Loucy (cell line): ENCODE measurements around the gene PABPN1L.

Source experiments
- H2AFZ ChIP-seq: fragments of 200-600 bp; sonication (generic); 2 replicates; pipeline ENCODE4 v1.6.0; 2016; ENCODE audit warnings: antibody characterized with exemption, mild to moderate bottlenecking, low read length, moderate library complexity
- H3F3A ChIP-seq: fragments of 200-600 bp; 2 replicates; pipeline ENCODE4 v1.6.0; 2016; ENCODE audit warnings: antibody characterized with exemption, low read depth, mild to moderate bottlenecking
- H3K27me3 ChIP-seq: fragments of 200-600 bp; sonication (generic); 2 replicates; pipeline ENCODE4 v1.6.1; 2014; ENCODE audit warnings: low read length, mild to moderate bottlenecking; ENCODE audit not compliant: insufficient read depth, poor library complexity, severe bottlenecking
- H3K36me3 ChIP-seq: fragments of 200-600 bp; sonication (generic); 2 replicates; pipeline ENCODE4 v1.6.1; 2016; ENCODE audit warnings: low read length; ENCODE audit not compliant: insufficient read depth
- H3K4me1 ChIP-seq: fragments of 200-600 bp; sonication (generic); 2 replicates; pipeline ENCODE4 v1.5.1; 2014; ENCODE audit warnings: low read length, mild to moderate bottlenecking; ENCODE audit not compliant: insufficient read depth, poor library complexity, severe bottlenecking
- H3K4me2 ChIP-seq: fragments of 200-600 bp; sonication (generic); 2 replicates; pipeline ENCODE4 v1.6.0; 2014; ENCODE audit warnings: antibody characterized with exemption, low read length, low read depth, mild to moderate bottlenecking; ENCODE audit not compliant: poor library complexity, severe bottlenecking
- H3K4me3 ChIP-seq: fragments of 200-600 bp; sonication (generic); 2 replicates; pipeline ENCODE4 v1.5.1; 2014; ENCODE audit warnings: low read length, mild to moderate bottlenecking, mixed read lengths; ENCODE audit not compliant: poor library complexity, severe bottlenecking
- H3K79me2 ChIP-seq: fragments of 200-600 bp; sonication (generic); 2 replicates; pipeline ENCODE4 v1.6.1; 2014; ENCODE audit warnings: low read length; ENCODE audit not compliant: insufficient read depth
- H3K9ac ChIP-seq: fragments of 200-600 bp; sonication (generic); 2 replicates; pipeline ENCODE4 v1.6.0; 2014; ENCODE audit warnings: mild to moderate bottlenecking, low read depth, low read length, moderate library complexity; ENCODE audit not compliant: poor library complexity, severe bottlenecking
- H3K9me2 ChIP-seq: fragments of 200-600 bp; sonication (generic); replicated peaks from 2 replicates; pipeline ENCODE4 v1.6.1; 2016; ENCODE audit warnings: low read depth, low read length, mixed read lengths
- H3K9me3 ChIP-seq: fragments of 200-600 bp; sonication (generic); 2 replicates; pipeline ENCODE4 v1.6.1; 2014; ENCODE audit warnings: mild to moderate bottlenecking, antibody characterized with exemption, low read length, low read depth; ENCODE audit not compliant: insufficient read depth
- H4K20me1 ChIP-seq: fragments of 200-600 bp; sonication (generic); 2 replicates; pipeline ENCODE4 v1.6.0; 2014; ENCODE audit warnings: antibody characterized with exemption, low read length, mild to moderate bottlenecking; ENCODE audit not compliant: insufficient read depth, poor library complexity, severe bottlenecking
- EZH2phosphoT487 ChIP-seq: fragments of 200-600 bp; IDR thresholded peaks from 2 replicates; pipeline ENCODE4 v1.6.1; 2018; ENCODE audit warnings: antibody characterized with exemption, mild to moderate bottlenecking, moderate library complexity, borderline replicate concordance
- TF ChIP-seq, protein P1 (sequence below): fragments of 200-600 bp; sonication (generic); conservative IDR thresholded peaks from 2 replicates; pipeline ENCODE4 v1.5.1; 2014; ENCODE audit warnings: mild to moderate bottlenecking, antibody characterized with exemption, low read length

The PABPN1L gene

DNA sequence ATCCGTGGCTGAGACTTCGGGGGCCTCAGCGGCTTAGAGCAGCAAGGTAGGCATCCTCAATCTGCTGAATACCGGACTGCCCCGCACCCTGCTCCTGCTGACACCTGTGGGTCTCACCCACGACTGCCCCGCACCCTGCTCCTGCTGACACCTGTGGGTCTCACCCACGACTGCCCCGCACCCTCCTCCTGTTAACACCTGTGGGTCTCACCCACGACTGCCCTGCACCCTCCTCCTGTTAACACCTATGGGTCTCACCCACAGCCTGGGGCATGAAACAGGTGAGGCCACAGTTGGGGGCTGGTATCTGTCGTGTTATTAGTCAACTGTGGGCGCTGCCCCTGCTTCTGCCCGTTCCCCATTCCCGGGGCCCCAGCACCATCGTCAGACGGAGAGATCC, 36.3 kb upstream of the PABPN1L start:
- Histone ChIP-seq H3K27me3 (no peaks in the 10 kb centered on the region), H3K36me3 (peaks cover 29% of the 10 kb centered on the region; the same call in 1 of the 2 replicates), H4K20me1 (peaks cover 43% of the 10 kb centered on the region), H3K9me2 (no peaks in the 10 kb centered on the region), H2AFZ (no peak overlapping the region), H3K79me2 (peaks cover 36% of the 10 kb centered on the region; the same call in 1 of the 2 replicates), H3F3A (no peaks in the 10 kb centered on the region), H3K9me3 (no peaks in the 10 kb centered on the region), H3K4me1 (no peaks in the 10 kb centered on the region), H3K4me3 (no peak overlapping the region), H3K9ac (no peak overlapping the region), H3K4me2 (no peak overlapping the region)
- TF ChIP-seq, protein P1, sequence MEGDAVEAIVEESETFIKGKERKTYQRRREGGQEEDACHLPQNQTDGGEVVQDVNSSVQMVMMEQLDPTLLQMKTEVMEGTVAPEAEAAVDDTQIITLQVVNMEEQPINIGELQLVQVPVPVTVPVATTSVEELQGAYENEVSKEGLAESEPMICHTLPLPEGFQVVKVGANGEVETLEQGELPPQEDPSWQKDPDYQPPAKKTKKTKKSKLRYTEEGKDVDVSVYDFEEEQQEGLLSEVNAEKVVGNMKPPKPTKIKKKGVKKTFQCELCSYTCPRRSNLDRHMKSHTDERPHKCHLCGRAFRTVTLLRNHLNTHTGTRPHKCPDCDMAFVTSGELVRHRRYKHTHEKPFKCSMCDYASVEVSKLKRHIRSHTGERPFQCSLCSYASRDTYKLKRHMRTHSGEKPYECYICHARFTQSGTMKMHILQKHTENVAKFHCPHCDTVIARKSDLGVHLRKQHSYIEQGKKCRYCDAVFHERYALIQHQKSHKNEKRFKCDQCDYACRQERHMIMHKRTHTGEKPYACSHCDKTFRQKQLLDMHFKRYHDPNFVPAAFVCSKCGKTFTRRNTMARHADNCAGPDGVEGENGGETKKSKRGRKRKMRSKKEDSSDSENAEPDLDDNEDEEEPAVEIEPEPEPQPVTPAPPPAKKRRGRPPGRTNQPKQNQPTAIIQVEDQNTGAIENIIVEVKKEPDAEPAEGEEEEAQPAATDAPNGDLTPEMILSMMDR, result no peak
- no peak for TF ChIP-seq EZH2phosphoT487

DNA sequence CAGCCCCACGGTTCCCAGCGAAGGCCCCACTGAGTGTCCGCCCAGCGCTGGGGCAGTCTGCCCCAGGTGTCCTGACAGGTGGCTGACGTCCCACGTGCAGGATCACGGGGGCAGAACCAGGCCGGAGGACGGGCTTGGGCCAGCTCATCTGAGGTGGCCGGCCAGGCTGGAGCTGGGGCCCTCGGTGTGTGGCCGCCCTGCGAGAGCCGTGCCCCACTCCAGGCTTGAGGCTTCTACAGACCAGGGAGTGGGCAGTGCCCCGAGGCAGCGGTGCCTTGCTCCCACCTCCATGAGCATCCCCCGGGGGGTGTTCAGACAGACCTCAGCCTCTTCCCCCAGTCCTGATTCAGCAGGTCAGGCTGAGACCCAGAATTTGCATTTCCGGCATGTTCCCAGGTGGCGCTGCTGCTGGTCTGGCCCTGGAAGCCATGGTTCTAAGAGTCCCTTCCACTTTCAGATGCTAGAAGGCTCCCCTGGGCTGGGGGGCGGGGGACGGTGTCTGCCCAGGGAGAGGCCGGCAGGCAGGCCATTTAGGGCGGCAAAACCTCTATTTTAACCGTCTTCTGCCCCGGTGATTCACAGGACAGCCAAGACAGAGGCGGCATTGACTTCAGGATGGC, 35.4 kb upstream of the PABPN1L start:
- Histone ChIP-seq H3K9me3 (no peaks in the 10 kb centered on the region), H3K9ac (no peak overlapping the region), H3K4me2 (no peak overlapping the region), H3K79me2 (peaks cover 27% of the 10 kb centered on the region; the same call in 1 of the 2 replicates), H3K4me3 (no peak overlapping the region), H3F3A (no peaks in the 10 kb centered on the region), H3K27me3 (no peaks in the 10 kb centered on the region), H3K4me1 (no peaks in the 10 kb centered on the region), H2AFZ (no peak overlapping the region), H3K9me2 (no peaks in the 10 kb centered on the region), H4K20me1 (peaks cover 39% of the 10 kb centered on the region), H3K36me3 (peaks cover 38% of the 10 kb centered on the region; the same call in 1 of the 2 replicates)
- TF ChIP-seq, protein P1, result no peak
- TF ChIP-seq EZH2phosphoT487, result no peak

DNA sequence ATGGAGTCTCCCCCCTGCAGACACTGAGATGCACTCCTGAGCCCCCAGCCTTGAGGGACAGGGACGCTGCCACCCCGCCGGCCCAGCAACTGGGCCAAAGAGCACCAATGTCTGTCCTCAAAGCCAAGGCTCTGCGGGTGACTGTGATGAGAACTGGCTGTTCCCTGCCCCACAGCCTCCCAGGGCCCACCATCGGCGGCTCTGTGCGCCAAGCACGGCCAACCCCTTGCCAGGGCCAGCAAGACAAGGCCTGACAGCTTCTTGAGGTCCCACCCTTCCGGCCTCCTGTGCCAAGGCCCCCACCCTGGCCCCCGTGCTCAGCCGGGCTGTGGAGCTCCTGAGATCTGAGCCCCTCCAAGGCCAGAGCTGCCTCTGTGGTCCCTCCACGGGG, 34.2 kb upstream of the PABPN1L start:
- no peak overlapping the region for H3K9ac ChIP-seq
- H3K27me3 ChIP-seq, result no peaks in the 10 kb centered on the region

More for the DNA sequence above, 34.2 kb upstream of the PABPN1L start:
- H2AFZ ChIP-seq, result no peak overlapping the region
- H3K36me3 ChIP-seq, result peaks cover 44% of the 10 kb centered on the region; the same call in 1 of the 2 replicates
- no peak overlapping the region for H3K4me3 ChIP-seq
- H4K20me1 ChIP-seq, result peaks cover 27% of the 10 kb centered on the region
- H3K4me1 ChIP-seq, result no peaks in the 10 kb centered on the region
- H3K9me3 ChIP-seq, result no peaks in the 10 kb centered on the region
- no peaks in the 10 kb centered on the region for H3K9me2 ChIP-seq
- no peaks in the 10 kb centered on the region for H3F3A ChIP-seq
- TF ChIP-seq EZH2phosphoT487, result no peak
- TF ChIP-seq, protein P1, result no peak
- peaks cover 16% of the 10 kb centered on the region; the same call in 1 of the 2 replicates for H3K79me2 ChIP-seq
- H3K4me2 ChIP-seq, result no peak overlapping the region
